Measurements from ENCODE around the gene TTC7B.

TTC7B gene

GRCh38 chr14:90795744-90796143 is 20.5 kb downstream of the TTC7B start:
- H3K4me3 Mint-ChIP-seq, result no peak overlapping the region
- peaks cover 7% of the 10 kb centered on the region for H3K36me3 Mint-ChIP-seq (ENCODE audit: low read depth)

GRCh38 chr14:90791486-90791885 is 24.7 kb downstream of the TTC7B start:
- no peaks in the 10 kb centered on the region for H3K27me3 Mint-ChIP-seq (ENCODE audit: low read depth, poor library complexity)
- no peak for DNase-seq
- H3K4me3 Mint-ChIP-seq, result no peak overlapping the region
- no peaks in the 10 kb centered on the region for H3K9me3 Mint-ChIP-seq
- TF ChIP-seq, protein P1, sequence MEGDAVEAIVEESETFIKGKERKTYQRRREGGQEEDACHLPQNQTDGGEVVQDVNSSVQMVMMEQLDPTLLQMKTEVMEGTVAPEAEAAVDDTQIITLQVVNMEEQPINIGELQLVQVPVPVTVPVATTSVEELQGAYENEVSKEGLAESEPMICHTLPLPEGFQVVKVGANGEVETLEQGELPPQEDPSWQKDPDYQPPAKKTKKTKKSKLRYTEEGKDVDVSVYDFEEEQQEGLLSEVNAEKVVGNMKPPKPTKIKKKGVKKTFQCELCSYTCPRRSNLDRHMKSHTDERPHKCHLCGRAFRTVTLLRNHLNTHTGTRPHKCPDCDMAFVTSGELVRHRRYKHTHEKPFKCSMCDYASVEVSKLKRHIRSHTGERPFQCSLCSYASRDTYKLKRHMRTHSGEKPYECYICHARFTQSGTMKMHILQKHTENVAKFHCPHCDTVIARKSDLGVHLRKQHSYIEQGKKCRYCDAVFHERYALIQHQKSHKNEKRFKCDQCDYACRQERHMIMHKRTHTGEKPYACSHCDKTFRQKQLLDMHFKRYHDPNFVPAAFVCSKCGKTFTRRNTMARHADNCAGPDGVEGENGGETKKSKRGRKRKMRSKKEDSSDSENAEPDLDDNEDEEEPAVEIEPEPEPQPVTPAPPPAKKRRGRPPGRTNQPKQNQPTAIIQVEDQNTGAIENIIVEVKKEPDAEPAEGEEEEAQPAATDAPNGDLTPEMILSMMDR (IDR thresholded peaks at IDR 0.05), result no peak
- no peak overlapping the region for H3K27ac Mint-ChIP-seq
- H3K36me3 Mint-ChIP-seq (ENCODE audit: low read depth), result no peaks in the 10 kb centered on the region
- H3K4me1 Mint-ChIP-seq, result peaks cover 15% of the 10 kb centered on the region

More at GRCh38 chr14:90795744-90796143, 20.5 kb downstream of the TTC7B start:
- H3K27me3 Mint-ChIP-seq (ENCODE audit: low read depth, poor library complexity), result no peaks in the 10 kb centered on the region
- H3K27ac Mint-ChIP-seq, result no peak overlapping the region
- no peak for DNase-seq
- peaks cover 5% of the 10 kb centered on the region for H3K9me3 Mint-ChIP-seq
- TF ChIP-seq, protein P1 (IDR thresholded peaks at IDR 0.05), result no peak
- peaks cover 33% of the 10 kb centered on the region for H3K4me1 Mint-ChIP-seq

DNA sequence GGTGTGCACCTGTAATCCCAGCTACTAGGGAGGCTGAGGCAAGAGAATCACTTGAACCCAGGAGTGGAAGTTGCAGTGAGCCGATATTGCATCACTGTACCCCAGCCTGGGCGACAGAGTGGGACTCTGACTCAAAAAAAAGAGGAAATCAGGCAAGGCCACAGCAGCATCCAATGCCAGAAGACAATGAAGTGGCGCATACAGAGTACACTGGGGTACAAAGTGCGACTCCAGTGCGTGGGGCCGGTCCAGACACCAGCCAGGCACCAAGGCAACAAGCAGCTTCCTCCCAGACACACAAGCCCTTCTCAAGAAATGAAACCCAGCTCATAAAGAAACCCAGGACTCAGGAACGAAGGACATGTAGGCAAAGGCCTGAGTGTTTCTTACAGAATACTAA is 28.2 kb downstream of the TTC7B start:
- no peak overlapping the region for H3K27ac Mint-ChIP-seq
- TF ChIP-seq, protein P1 (IDR thresholded peaks at IDR 0.05), result no peak
- no peak for DNase-seq
- peaks cover 5% of the 10 kb centered on the region for H3K27me3 Mint-ChIP-seq (ENCODE audit: low read depth, poor library complexity)
- H3K4me1 Mint-ChIP-seq, result no peaks in the 10 kb centered on the region
- peaks cover 13% of the 10 kb centered on the region for H3K36me3 Mint-ChIP-seq (ENCODE audit: low read depth)
- H3K4me3 Mint-ChIP-seq, result no peak overlapping the region
- no peaks in the 10 kb centered on the region for H3K9me3 Mint-ChIP-seq

DNA sequence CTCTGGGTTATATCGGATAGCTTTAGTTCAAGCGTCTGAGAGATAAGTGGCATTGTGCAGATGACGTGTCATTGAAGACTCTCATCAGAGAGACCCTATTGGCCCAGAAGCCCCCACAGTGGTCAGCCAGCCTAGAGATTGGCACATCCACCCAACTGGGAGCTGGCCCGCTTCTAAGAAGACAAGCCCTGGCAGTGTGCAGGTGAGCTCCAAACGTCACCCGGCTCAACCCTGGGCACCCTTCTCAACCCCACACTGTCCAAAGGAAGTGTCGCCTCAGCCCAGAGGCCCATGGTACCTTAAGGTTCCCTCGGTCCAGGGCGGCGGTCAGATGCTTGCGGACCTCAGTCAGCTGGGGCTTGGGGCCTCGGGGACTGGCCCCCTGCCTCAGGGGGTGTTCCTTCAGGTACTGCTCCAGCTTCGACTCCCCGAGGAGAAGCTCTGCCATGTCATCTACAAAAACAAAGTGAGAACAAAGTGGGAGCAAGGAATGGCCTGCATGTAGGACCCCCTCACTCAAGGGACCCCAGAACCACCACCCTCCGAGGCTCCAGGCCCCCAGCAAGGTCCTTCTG is 30.3 kb downstream of the TTC7B start:
- Mint-ChIP-seq H3K4me1 (no peaks in the 10 kb centered on the region), H3K36me3 (ENCODE audit: low read depth) (peaks cover 18% of the 10 kb centered on the region), H3K4me3 (no peak overlapping the region), H3K27me3 (ENCODE audit: low read depth, poor library complexity) (peaks cover 5% of the 10 kb centered on the region), H3K9me3 (no peaks in the 10 kb centered on the region), H3K27ac (no peak overlapping the region)
- TF ChIP-seq, protein P1 (IDR thresholded peaks at IDR 0.05), result no peak
- no peak for DNase-seq

GRCh38 chr14:90785471-90785870 is 30.8 kb downstream of the TTC7B start:
- peaks cover 3% of the 10 kb centered on the region for H3K4me1 Mint-ChIP-seq
- H3K9me3 Mint-ChIP-seq, result no peaks in the 10 kb centered on the region
- peaks cover 5% of the 10 kb centered on the region for H3K27me3 Mint-ChIP-seq (ENCODE audit: low read depth, poor library complexity)
- TF ChIP-seq, protein P1 (IDR thresholded peaks at IDR 0.05), result no peak
- no peak overlapping the region for H3K27ac Mint-ChIP-seq
- no peak overlapping the region for H3K4me3 Mint-ChIP-seq
- no peak for DNase-seq
- H3K36me3 Mint-ChIP-seq (ENCODE audit: low read depth), result peaks cover 21% of the 10 kb centered on the region

- Mint-ChIP-seq H3K27ac (peak overlapping the region; percentile 73), H3K4me3 (no peak overlapping the region), H3K36me3 (ENCODE audit: low read depth) (peaks cover 27% of the 10 kb centered on the region), H3K9me3 (no peaks in the 10 kb centered on the region), H3K27me3 (ENCODE audit: low read depth, poor library complexity) (peaks cover 5% of the 10 kb centered on the region), H3K4me1 (peaks cover 7% of the 10 kb centered on the region)
- no peak for DNase-seq
- TF ChIP-seq, protein P1 (IDR thresholded peaks at IDR 0.05), result no peak
Measured at GRCh38 chr14:90784621-90785270, 31.5 kb downstream of the TTC7B start.
